ENCODE measurements around the gene ZNF296. TPM values are rescaled to one million over a fixed set of nuclear protein-coding genes. Genes with fewer than 3 reads are reported as not detected.

Gene ZNF296
- polyA plus RNA-seq, 1 donor from 2014 or later: 1.4 TPM

- Histone ChIP-seq H2AFZ (ENCODE audit: low read depth, low read length) (no peak overlapping the region), H3K27me3 (ENCODE audit: insufficient read depth, low read depth, low read length) (no peaks in the 10 kb centered on the region), H3F3A (ENCODE audit: insufficient read depth, low read length, poor library complexity, severe bottlenecking) (no peaks in the 10 kb centered on the region), H3K27ac (ENCODE audit: low read length) (no peak overlapping the region), H3K9me3 (ENCODE audit: low read length) (no peaks in the 10 kb centered on the region), H3K36me3 (ENCODE audit: insufficient read depth, low read length) (no peaks in the 10 kb centered on the region), H3K4me2 (ENCODE audit: low read length) (no peak overlapping the region), H3K9me2 (ENCODE audit: insufficient read depth, low read length) (no peaks in the 10 kb centered on the region), H3K9ac (ENCODE audit: low read length) (no peak overlapping the region), H3K79me2 (replicated peaks; ENCODE audit: insufficient read depth, low read length) (peaks cover 19% of the 10 kb centered on the region), H3K4me3 (ENCODE audit: low read length) (no peak overlapping the region), H4K20me1 (ENCODE audit: insufficient read depth) (no peaks in the 10 kb centered on the region)
- TF ChIP-seq, protein P1, sequence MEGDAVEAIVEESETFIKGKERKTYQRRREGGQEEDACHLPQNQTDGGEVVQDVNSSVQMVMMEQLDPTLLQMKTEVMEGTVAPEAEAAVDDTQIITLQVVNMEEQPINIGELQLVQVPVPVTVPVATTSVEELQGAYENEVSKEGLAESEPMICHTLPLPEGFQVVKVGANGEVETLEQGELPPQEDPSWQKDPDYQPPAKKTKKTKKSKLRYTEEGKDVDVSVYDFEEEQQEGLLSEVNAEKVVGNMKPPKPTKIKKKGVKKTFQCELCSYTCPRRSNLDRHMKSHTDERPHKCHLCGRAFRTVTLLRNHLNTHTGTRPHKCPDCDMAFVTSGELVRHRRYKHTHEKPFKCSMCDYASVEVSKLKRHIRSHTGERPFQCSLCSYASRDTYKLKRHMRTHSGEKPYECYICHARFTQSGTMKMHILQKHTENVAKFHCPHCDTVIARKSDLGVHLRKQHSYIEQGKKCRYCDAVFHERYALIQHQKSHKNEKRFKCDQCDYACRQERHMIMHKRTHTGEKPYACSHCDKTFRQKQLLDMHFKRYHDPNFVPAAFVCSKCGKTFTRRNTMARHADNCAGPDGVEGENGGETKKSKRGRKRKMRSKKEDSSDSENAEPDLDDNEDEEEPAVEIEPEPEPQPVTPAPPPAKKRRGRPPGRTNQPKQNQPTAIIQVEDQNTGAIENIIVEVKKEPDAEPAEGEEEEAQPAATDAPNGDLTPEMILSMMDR (IDR thresholded peaks at IDR 0.05; ENCODE audit: poor library complexity, severe bottlenecking): no peak
- TF ChIP-seq RAD21 (conservative IDR thresholded peaks at IDR 0.05) (no peak), MXI1 (conservative IDR thresholded peaks at IDR 0.05; ENCODE audit: poor library complexity, severe bottlenecking) (no peak), EP300 (conservative IDR thresholded peaks at IDR 0.05; ENCODE audit: poor library complexity, severe bottlenecking) (no peak), TAF1 (IDR thresholded peaks at IDR 0.05; ENCODE audit: low read depth) (no peak), EZH2 (IDR thresholded peaks at IDR 0.05; ENCODE audit: borderline replicate concordance, insufficient read depth, low read length, poor library complexity, severe bottlenecking) (no peak), SMC3 (conservative IDR thresholded peaks at IDR 0.05; ENCODE audit: poor library complexity) (no peak), REST (IDR thresholded peaks at IDR 0.05; ENCODE audit: borderline replicate concordance) (no peak), POLR2AphosphoS5 (IDR thresholded peaks at IDR 0.05) (no peak)
Observed at GRCh38 chr19:45035755-45036154, 40.5 kb downstream of the ZNF296 start.

GRCh38 chr19:45032421-45032820 is 43.9 kb downstream of the ZNF296 start:
- H3K36me3 ChIP-seq (ENCODE audit: insufficient read depth, low read length): no peaks in the 10 kb centered on the region
- H3F3A ChIP-seq (ENCODE audit: insufficient read depth, low read length, poor library complexity, severe bottlenecking): no peaks in the 10 kb centered on the region
- no peaks in the 10 kb centered on the region for H3K9me3 ChIP-seq (ENCODE audit: low read length)

More at GRCh38 chr19:45032421-45032820, 43.9 kb downstream of the ZNF296 start:
- H3K79me2 ChIP-seq (replicated peaks; ENCODE audit: insufficient read depth, low read length): no peaks in the 10 kb centered on the region
- no peaks in the 10 kb centered on the region for H4K20me1 ChIP-seq (ENCODE audit: insufficient read depth)
- no peaks in the 10 kb centered on the region for H3K27me3 ChIP-seq (ENCODE audit: insufficient read depth, low read depth, low read length)
- TF ChIP-seq POLR2AphosphoS5 (IDR thresholded peaks at IDR 0.05) (no peak), TAF1 (IDR thresholded peaks at IDR 0.05; ENCODE audit: low read depth) (no peak), REST (IDR thresholded peaks at IDR 0.05; ENCODE audit: borderline replicate concordance) (no peak), SMC3 (conservative IDR thresholded peaks at IDR 0.05; ENCODE audit: poor library complexity) (no peak)
- TF ChIP-seq, protein P1 (IDR thresholded peaks at IDR 0.05; ENCODE audit: poor library complexity, severe bottlenecking): no peak
- H3K9me2 ChIP-seq (ENCODE audit: insufficient read depth, low read length): no peaks in the 10 kb centered on the region
- no peak overlapping the region for H3K27ac ChIP-seq (ENCODE audit: low read length)
- H3K4me2 ChIP-seq (ENCODE audit: low read length): no peak overlapping the region
- H3K4me3 ChIP-seq (ENCODE audit: low read length): no peak overlapping the region
- no peak overlapping the region for H3K9ac ChIP-seq (ENCODE audit: low read length)
- H2AFZ ChIP-seq (ENCODE audit: low read depth, low read length): no peak overlapping the region

All from neural cell (in vitro differentiated cells).